NOMO-1 treated with dmso at 0.1 percent for 144 hours (cell line): ENCODE data around the gene SON.
"Not testable (repeated sequence)": the region's sequence is repeated elsewhere in the genome, so short reads cannot be mapped to it uniquely, and the experiment has no call there.

ENCODE experiments used
- DNase-seq: peaks from one replicate; lab custom pipeline; 2025; ENCODE audit not compliant: unreplicated experiment; lab: John Stamatoyannopoulos, UW

SON gene

DNA sequence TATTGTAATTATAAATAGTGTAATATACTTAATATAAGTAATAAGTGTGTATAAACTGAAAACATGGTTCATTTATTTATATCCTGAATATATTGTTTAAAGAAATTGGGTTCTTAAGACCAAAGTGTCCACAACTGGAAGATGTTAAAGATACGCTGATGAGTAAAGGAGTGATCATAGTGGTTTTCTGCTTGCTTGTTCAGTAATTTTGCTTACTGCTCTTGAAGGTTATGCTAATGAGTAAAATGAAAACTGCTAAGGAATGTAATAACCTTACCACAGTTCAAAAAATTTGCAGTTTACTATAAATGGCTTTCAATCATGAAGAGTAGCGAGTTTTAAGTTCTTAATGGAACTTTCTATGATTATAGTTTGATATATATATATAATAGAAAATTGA is 23.7 kb downstream of the SON start:
- no peak for DNase-seq

DNA sequence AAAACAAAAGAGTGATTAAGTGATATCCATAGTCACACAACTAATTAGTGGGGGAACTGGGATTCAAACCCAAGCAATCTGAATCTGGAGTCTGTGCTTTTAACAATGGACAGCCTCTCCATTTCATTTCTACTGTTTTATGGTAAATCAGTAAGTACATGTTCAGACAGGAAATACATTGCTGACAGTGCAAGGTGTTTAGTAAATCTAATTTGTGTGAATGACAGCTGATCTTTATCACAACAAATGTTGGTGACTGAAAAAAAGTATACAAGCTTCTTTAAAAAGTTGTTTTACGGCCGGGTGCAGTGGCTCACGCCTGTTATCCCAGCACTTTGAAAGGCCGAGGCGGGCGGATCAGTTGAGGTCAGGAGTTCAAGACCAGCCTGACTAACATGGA is 25.1 kb downstream of the SON start:
- DNase-seq, result no peak

DNA sequence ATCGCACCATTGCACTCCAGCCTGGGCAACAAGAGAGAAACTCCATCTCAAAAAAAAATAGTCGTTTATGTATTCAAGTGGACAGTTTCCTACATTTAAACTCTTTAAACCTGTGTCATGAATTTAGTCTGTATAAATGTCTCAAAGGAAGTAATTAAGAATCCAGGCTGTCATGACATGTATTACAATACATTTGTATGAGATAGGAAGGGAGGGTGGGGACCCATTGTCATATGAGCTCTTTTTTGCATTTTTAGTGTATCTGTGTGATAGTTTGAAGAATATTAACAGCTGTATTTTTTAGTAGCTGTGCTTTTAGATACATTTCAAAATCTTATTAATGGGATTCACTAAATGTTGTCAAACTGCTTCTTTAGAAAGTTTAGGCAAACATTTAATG is 25.6 kb downstream of the SON start:
- DNase-seq, result no peak

DNA sequence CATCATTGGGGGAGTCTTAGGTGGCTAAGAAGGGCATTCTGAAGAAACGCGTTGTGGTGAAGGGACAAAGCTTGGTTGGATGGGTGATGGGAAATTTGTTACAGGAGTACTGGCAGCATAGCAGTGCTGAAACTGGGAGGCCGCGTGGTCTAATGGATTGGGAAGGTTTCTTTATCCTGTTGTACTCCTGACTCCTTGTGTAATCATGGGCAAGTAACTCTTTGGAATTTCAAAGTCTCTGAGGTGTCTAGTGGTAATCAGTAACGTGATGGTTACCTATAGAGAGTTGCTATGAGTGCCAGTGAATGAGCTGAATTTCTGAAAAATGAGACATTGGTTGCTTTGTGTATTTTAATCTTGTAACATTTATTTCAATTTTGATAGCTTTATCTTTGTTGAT is 27.2 kb downstream of the SON start:
- no peak for DNase-seq

DNA sequence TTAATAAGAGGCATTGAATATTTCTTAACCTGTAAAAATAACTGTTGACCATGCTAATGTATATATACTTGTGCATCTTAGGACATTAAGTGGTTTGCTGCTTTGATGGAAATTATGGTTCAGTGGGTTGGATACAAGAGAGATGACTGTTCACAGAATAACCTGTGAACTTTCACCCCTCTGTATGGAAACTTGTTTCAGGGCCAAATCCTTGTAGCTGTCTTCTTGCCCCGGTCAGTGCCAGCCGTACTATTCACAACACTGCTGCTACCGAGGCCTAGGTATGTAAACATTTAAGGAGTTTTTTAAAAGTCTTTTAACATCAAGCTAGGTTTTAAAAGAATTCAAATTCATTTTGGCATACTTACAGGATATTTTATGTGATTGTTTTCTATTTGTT is 29.5 kb downstream of the SON start:
- DNase-seq, result no peak

DNA sequence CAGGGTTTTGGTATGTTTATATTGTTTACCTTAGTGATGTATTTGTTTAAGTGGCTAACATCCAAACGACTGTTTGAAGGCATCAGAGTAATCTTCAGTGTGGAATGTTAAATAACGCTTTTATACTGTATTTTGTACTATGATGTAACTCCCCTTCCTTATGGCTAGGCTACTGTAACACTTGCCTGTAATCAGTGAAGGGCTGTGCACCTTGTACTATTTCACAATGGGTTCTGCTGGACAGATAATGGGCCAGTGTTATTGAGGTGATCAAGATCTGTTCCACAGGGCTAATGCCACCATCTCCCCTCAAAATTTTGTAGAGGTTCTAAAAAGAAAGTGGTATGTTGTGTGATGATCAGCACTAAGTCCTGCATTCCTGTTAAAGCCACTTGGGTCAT is 33.9 kb downstream of the SON start:
- not testable (repeated sequence) for DNase-seq

DNA sequence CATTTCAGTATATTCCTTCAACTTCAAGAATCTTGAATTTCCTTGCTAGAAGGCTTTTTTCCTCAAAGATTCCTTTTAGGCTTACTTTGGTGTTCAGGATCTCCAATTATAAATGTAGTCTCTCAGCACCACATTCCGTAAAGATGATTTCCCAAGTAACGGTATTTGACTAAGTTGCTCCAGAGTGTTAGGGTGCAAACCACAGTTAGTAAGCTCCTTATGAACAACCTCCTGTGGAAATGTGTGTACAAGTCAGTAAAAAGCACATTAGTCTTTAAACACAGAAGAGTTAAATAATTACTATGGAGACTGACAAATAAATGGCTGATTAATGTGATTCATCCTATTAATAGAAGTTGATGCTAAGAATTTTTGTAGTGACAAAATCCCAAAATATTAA is 35.4 kb downstream of the SON start:
- DNase-seq, result no peak

DNA sequence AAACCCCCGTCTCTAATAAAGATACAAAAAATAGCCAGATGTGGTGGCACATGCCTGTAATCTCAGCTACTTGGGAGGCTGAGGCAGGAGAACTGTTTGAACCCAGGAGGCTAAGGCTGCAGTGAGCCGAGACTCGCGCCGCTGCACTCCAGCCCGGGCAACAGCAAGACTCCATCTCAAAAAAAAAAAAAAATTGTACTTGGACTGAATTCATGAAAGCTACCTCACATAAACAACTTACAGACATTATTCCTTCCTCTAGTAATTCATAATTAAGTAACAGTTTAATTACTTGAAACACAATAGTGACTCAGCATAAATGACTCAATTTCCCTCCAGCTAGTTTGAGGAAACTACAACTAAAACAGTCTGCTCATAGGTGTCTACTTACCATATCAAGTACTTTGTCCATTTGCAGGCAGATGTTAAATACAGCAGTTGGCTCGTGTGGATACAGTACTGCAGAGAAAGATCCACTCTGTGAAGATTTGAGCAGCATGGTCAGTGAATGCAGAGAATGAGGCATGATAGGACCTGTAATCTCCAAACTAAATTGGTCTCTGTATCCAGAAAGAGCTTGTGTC is 36.2 kb downstream of the SON start:
- DNase-seq, result no peak

DNA sequence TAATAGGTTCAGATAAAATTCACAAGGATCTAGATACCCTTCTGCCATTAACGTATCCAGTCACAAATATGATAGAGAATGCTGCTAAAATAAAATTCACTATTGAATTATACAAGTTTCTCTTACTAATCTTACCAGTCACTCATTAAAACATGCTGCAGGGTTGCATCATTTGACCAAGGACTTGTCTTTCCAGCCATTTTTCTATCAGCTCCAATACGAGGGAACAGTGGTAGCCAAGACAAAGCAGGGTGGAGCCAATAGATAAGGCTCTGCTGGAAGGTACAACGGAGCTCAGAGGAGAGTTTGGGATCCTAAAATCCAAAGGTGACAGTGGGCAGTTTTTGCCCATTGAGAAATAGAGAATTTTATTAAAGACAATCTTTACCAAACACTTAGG is 41.6 kb downstream of the SON start:
- DNase-seq, result no peak

DNA sequence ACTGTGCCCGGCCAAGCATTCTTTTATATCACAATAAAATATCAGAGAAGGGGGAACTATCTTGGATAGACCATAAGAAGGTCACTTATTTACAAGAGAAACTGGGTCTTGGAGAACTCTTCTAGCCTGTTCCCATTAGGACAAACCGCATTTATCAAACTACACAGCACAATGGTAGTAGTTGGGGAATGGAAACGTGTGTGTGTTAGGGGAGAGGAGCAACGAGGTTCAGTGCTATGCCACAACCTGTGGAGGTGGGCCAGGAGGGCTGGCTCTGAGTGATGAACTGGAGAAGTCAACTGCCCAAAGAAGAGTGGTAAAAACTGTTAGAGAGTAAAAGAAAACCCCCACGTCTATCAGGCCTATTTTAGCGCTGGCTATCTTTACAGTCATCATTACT is 44.1 kb downstream of the SON start:
- no peak for DNase-seq

DNA sequence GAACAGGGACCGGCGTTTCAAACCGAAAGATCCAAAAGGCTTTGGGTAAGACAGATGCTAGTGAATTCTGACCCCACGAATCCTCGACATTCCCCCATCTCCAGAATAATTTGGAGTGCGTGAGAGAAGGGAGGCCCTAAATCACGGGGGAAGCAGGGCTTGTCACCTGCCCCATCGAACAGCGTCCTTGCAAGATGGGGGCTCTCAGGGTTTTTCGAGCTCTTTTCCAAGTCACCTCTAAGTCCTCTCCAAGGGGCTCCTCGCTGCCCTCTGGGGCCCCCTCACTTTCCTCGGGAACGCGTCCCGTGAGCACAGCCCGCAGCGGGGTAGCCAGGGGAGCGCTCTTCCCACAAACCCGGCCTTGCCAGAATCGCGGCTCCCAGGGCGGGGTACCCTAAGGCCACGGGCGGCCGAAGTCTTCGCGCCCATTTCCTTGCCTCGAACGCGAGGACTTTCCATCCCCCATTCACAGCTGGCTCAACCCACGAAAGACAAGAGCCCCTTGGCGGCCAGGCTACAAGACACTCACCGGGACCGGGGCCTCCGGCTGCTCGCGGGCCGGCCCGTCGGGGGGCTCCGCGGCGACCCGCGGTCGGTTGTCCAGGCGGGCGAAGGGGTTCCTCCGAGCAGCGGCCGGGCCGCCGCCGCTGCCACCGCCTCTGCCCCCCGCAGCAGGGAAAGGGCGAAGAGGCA is 45.1 kb downstream of the SON start:
- no peak for DNase-seq

DNA sequence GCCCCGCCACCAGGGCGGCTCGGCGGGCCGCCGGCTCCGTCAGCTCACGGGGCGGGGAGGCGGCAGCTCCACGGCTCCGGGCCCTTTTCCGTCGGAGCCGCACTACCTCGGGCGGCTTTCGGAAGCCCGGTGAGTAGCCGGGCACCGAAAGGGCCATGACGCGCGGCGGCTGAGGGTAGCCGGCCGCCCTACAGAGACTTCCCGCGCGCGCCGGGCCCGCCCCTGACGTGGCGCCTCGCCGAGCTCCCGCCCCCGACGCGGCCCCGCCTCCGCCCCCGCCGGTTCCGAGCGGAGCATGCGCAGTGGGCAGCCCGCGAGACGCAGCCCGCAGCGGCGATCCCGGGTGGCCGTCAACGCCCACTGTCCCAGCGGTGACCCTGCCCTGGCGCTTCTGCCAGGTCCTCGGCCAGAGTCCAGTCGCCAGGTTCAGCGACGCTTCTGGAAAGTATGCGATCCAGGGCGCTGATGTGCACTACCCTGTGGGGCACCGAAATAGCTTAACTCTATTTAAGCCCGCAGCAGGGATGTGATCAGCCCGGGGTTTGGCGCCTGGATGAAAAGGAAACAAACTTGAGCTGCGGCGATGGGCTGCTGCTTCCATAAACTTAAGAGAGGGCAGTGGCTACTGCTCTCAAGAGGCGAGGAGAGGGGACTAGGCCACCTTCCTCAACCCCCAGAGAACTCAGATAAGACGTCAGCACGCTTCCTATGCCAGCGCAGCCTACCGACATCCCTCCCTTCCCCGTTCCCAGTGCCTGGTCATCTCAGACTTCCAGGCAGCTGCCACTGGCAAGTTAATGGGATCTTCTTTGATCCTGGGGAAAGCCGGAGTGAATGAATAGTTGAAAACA is 45.9 kb downstream of the SON start, which contains the start of gene DONSON:
DONSON (minus strand) TSS at position 200 of the 851 bp plus-strand sequence; CDS start at position 157, 43 bp downstream.
- peak; percentile 61 for DNase-seq

DNA sequence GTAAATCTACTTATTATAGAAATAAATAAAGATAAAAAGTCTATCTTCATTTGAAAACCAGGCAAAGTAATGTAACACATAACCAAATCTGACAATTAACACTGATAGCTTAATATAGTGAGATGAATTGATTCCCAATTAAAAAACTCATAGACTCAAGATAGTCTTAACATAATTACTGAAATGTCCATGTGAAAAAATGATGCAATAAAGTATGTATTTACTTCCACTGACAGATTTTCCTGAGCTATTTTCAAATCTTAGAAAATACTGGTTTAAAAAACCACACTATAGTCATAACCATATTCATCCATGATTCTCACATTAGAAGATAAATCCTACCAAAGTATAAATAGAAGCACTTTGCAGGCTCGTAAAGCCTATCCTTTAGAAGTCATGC is 55.2 kb downstream of the SON start:
- DNase-seq, result no peak

DNA sequence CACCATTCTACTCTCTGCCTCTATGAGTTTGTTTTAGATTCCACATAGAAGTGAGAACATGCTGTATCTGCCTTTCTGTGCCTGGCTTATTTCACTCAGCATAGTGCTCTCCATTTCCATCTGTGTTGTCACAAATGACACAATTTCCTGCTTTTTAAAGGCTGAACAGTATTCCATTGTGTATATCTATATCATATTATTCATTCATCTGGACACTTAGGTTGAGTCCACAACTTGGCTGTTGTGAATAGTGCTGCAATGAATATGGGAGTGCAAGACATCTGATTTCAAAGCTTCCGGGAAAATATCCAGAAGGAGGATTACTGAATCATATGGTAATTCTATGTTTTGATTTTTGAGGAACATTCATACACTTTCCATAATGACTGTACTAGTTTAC is 65.7 kb downstream of the SON start:
- DNase-seq, result no peak

DNA sequence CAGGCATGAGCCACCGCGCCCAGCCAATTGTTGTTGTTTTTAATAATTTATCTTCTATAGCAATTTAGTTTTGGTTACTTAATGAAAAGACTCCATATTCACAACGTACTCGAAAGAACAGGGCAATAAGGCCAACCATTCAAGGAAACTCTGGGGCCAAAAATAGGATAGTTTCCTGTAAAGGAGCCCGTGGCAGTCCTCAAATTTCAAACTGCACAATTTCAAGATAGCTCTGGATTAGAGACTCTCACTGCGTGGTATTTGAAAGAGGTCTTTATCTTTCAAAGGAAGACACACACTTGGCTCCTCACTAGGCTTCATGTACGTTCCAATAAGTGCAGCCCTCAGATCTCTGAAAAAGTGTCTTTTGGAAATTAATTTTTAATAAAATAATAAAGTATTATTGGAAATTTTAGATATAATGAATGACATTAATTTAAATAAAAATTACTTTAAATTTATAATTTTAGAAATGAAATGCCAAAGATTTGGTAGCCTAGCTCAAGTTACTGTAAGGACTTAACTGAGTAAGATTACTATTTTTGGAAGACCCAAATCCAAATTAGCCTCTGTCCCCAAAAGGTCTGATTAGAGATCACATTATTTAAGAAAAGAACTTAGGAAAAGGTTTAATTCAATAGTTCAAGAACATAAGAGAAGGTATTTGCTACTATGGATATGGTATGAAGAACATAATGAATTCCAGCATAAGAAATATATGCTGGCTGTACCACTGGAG is 68.3 kb downstream of the SON start:
- DNase-seq, result no peak

DNA sequence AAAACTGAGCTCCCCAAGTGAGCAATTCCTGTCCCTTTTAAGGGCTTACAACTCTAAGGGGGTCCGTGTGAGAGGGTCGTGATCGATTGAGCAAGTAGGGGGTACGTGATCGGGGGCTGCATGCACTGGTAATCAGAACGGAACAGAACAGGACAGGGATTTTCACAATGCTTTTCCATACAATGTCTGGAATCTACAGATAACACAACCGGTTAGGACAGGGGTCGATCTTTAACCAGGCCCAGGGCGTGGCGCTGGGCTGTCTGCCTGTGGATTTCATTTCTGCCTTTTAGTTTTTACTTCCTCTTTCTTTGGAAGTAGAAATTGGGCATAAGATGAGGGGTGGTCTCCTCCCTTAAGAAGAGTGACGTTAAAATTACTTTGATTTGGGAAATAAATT is 74.7 kb downstream of the SON start:
- not testable (repeated sequence) for DNase-seq

DNA sequence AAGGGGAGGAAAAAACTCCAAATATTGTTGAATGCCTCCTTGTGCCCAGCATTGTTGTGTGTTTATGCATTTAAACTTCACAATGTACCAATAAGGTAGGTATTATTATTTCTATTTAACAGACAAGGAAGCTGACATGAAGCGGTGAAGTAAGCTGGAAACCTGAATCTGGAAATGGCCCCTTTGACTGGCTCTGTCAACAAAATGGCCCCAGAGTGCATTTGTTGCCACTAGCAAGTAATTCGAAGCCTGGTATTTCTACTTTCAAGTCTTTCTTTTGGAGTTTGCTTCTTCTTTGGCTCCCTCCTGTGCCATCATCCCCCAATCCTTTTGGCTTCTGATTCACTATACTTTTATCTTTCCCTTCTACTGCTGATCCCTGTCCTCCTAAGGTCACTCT is 75.6 kb downstream of the SON start:
- no peak for DNase-seq

DNA sequence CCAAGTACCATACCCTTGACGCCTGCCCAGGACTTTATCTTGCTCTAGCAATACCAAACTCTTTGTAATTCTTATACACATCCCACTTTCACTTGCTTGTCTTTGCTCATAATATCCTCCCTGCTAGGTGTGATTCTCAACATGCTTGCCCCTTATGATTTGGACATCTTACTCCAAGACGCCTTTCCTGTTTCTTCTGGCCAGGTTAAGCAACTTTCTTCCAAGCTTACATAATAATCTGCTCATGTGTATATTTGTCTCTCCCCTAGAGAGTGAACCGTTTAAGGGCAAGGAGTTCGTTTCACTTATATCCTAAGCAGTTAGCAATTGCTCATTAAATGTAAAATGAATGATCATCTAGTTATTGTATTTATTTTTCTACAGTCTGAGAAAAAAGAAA is 76.9 kb downstream of the SON start:
- DNase-seq, result peak; percentile 40

DNA sequence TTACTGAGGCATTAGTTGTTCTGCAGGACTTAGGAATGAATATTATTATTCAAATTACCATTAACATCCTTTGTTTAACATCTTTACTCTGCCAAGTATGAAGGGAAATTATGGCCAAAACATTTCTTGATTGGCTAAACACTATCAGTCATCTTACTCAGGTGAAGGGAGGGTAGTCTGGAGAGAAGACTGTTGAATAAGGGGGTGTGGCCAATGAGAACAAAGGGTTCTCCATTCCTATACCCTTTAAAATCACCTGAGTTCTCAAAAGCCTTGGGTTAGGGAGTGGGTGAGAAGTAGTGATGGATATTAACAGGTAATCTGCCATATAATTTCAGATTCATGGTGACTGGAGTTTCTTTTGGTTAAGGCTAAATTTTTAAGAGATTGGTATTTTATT is 79.4 kb downstream of the SON start:
- DNase-seq, result no peak

DNA sequence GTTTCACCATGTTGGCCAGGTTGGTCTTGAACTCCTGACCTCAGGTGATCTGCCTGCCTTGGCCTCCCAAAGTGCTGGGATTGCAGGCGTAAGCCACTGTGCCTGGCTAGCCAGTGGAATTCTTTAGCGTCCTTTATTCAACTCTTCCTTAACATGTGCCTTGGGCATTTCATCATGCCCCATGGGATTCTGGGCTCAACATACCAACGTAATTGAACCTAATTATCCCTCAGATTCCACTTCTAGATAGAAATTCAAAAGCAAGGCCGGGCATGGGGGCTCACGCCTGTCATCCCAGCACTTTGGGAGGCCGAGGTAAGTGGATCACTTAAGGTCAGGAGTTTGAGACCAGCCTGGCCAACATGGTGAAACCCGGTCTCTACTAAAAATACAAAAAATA is 83.3 kb downstream of the SON start:
- DNase-seq, result not testable (repeated sequence)
